ENCODE results near the gene EXOC4.

The EXOC4 gene

GRCh38 chr7:133796782-133797745 is 544.2 kb downstream of the EXOC4 start:
- Histone ChIP-seq H3K4me1 (ENCODE audit: control insufficient read depth in 2 of 2, insufficient read depth in 1 of 2, low read depth in 1 of 2, low read length in 2 of 2) (no peaks in the 10 kb centered on the region), H3K18ac (ENCODE audit: low read length) (no peak overlapping the region), H2AK5ac (ENCODE audit: low read depth, low read length) (no peak overlapping the region), H2BK15ac (ENCODE audit: low read length) (no peak overlapping the region), H2BK5ac (ENCODE audit: low read length) (no peak overlapping the region), H3K27ac (replicated peaks; ENCODE audit: low read length) (no peak overlapping the region), H3K9ac (ENCODE audit: low read depth, low read length, poor library complexity) (no peak overlapping the region), H3K14ac (ENCODE audit: low read length) (no peak overlapping the region), H4K91ac (ENCODE audit: low read depth, low read length, poor library complexity) (no peak overlapping the region), H2BK12ac (ENCODE audit: low read length) (no peak overlapping the region), H3K9me3 (replicated peaks in 1 of 2; ENCODE audit: control insufficient read depth in 2 of 2, insufficient read depth in 1 of 2, low read depth in 1 of 2, low read length in 2 of 2) (no peaks in the 10 kb centered on the region), H2BK120ac (ENCODE audit: low read depth, low read length) (no peak overlapping the region), H3K4me2 (ENCODE audit: insufficient read depth, low read length, poor library complexity, severe bottlenecking) (no peak overlapping the region), H2AFZ (ENCODE audit: low read length) (no peak overlapping the region), H4K8ac (ENCODE audit: low read depth, low read length) (no peak overlapping the region), H3K36me3 (replicated peaks in 1 of 2; ENCODE audit: control insufficient read depth in 2 of 2, insufficient read depth in 2 of 2, low read length in 2 of 2) (no peaks in the 10 kb centered on the region), H3K23ac (ENCODE audit: low read depth, low read length, poor library complexity) (no peak overlapping the region), H3K4me3 (ENCODE audit: low read length in 2 of 2) (no peak overlapping the region), H3K79me1 (ENCODE audit: low read depth, low read length) (no peaks in the 10 kb centered on the region), H3K4ac (ENCODE audit: low read length) (no peak overlapping the region), H3K27me3 (ENCODE audit: control insufficient read depth in 3 of 3, insufficient read depth in 3 of 3, low read depth in 1 of 3, low read length in 3 of 3) (no peaks in the 10 kb centered on the region)
- no CpG with 5 or more reads among the region's 11 CpGs for WGBS, 2 donors (ENCODE audit: extremely low coverage in 2 of 2, insufficient read length in 2 of 2, insufficient replicate concordance in 1 of 2)
- no peak for DNase-seq (ENCODE audit: low spot score)

- Histone ChIP-seq H3K4me3 (ENCODE audit: low read length in 2 of 2) (no peak overlapping the region), H4K91ac (ENCODE audit: low read depth, low read length, poor library complexity) (no peak overlapping the region), H3K27me3 (ENCODE audit: control insufficient read depth in 3 of 3, insufficient read depth in 3 of 3, low read depth in 1 of 3, low read length in 3 of 3) (no peaks in the 10 kb centered on the region), H3K18ac (ENCODE audit: low read length) (no peak overlapping the region), H3K79me1 (ENCODE audit: low read depth, low read length) (no peaks in the 10 kb centered on the region), H3K14ac (ENCODE audit: low read length) (no peak overlapping the region), H3K4ac (ENCODE audit: low read length) (no peak overlapping the region), H2AK5ac (ENCODE audit: low read depth, low read length) (no peak overlapping the region), H3K23ac (ENCODE audit: low read depth, low read length, poor library complexity) (no peak overlapping the region), H2BK120ac (ENCODE audit: low read depth, low read length) (no peak overlapping the region), H3K36me3 (replicated peaks in 1 of 2; ENCODE audit: control insufficient read depth in 2 of 2, insufficient read depth in 2 of 2, low read length in 2 of 2) (no peaks in the 10 kb centered on the region), H2BK12ac (ENCODE audit: low read length) (no peak overlapping the region), H2BK15ac (ENCODE audit: low read length) (no peak overlapping the region), H3K27ac (replicated peaks; ENCODE audit: low read length) (no peak overlapping the region), H3K4me1 (ENCODE audit: control insufficient read depth in 2 of 2, insufficient read depth in 1 of 2, low read depth in 1 of 2, low read length in 2 of 2) (no peaks in the 10 kb centered on the region), H2AFZ (ENCODE audit: low read length) (no peak overlapping the region), H3K4me2 (ENCODE audit: insufficient read depth, low read length, poor library complexity, severe bottlenecking) (no peak overlapping the region), H3K9ac (ENCODE audit: low read depth, low read length, poor library complexity) (no peak overlapping the region), H2BK5ac (ENCODE audit: low read length) (no peak overlapping the region), H4K8ac (ENCODE audit: low read depth, low read length) (no peak overlapping the region), H3K9me3 (replicated peaks in 1 of 2; ENCODE audit: control insufficient read depth in 2 of 2, insufficient read depth in 1 of 2, low read depth in 1 of 2, low read length in 2 of 2) (no peaks in the 10 kb centered on the region)
- no peak for DNase-seq (ENCODE audit: low spot score)
- no CpG with 5 or more reads among the region's 3 CpGs for WGBS, 2 donors (ENCODE audit: extremely low coverage in 2 of 2, insufficient read length in 2 of 2, insufficient replicate concordance in 1 of 2)
Observed at GRCh38 chr7:133797818-133798520, 545.1 kb downstream of the EXOC4 start.

GRCh38 chr7:133801341-133801740 is 548.5 kb downstream of the EXOC4 start:
- H3K79me1 ChIP-seq (ENCODE audit: low read depth, low read length): no peaks in the 10 kb centered on the region
- H3K9ac ChIP-seq (ENCODE audit: low read depth, low read length, poor library complexity): no peak overlapping the region
- no peak overlapping the region for H2BK5ac ChIP-seq (ENCODE audit: low read length)
- H3K27me3 ChIP-seq (ENCODE audit: control insufficient read depth in 3 of 3, insufficient read depth in 3 of 3, low read depth in 1 of 3, low read length in 3 of 3): no peaks in the 10 kb centered on the region
- DNase-seq (ENCODE audit: low spot score): no peak
- H3K36me3 ChIP-seq (replicated peaks in 1 of 2; ENCODE audit: control insufficient read depth in 2 of 2, insufficient read depth in 2 of 2, low read length in 2 of 2): no peaks in the 10 kb centered on the region
- H4K91ac ChIP-seq (ENCODE audit: low read depth, low read length, poor library complexity): no peak overlapping the region
- no peak overlapping the region for H2AK5ac ChIP-seq (ENCODE audit: low read depth, low read length)
- H3K27ac ChIP-seq (replicated peaks; ENCODE audit: low read length): no peak overlapping the region
- H3K4me3 ChIP-seq (ENCODE audit: low read length in 2 of 2): no peak overlapping the region
- H3K23ac ChIP-seq (ENCODE audit: low read depth, low read length, poor library complexity): no peak overlapping the region
- no peak overlapping the region for H3K4me2 ChIP-seq (ENCODE audit: insufficient read depth, low read length, poor library complexity, severe bottlenecking)
- no peak overlapping the region for H2BK15ac ChIP-seq (ENCODE audit: low read length)
- no peak overlapping the region for H4K8ac ChIP-seq (ENCODE audit: low read depth, low read length)
- H3K14ac ChIP-seq (ENCODE audit: low read length): no peak overlapping the region
- no peak overlapping the region for H3K4ac ChIP-seq (ENCODE audit: low read length)
- no peak overlapping the region for H3K18ac ChIP-seq (ENCODE audit: low read length)
- H2AFZ ChIP-seq (ENCODE audit: low read length): no peak overlapping the region
- no peaks in the 10 kb centered on the region for H3K4me1 ChIP-seq (ENCODE audit: control insufficient read depth in 2 of 2, insufficient read depth in 1 of 2, low read depth in 1 of 2, low read length in 2 of 2)
- H3K9me3 ChIP-seq (replicated peaks in 1 of 2; ENCODE audit: control insufficient read depth in 2 of 2, insufficient read depth in 1 of 2, low read depth in 1 of 2, low read length in 2 of 2): no peaks in the 10 kb centered on the region
- WGBS, 2 donors (ENCODE audit: extremely low coverage in 2 of 2, insufficient read length in 2 of 2, insufficient replicate concordance in 1 of 2): no CpG with 5 or more reads among the region's 6 CpGs
- no peak overlapping the region for H2BK12ac ChIP-seq (ENCODE audit: low read length)
- no peak overlapping the region for H2BK120ac ChIP-seq (ENCODE audit: low read depth, low read length)

- Histone ChIP-seq H3K18ac (ENCODE audit: low read length) (no peak overlapping the region), H4K8ac (ENCODE audit: low read depth, low read length) (no peak overlapping the region), H3K4ac (ENCODE audit: low read length) (no peak overlapping the region), H4K91ac (ENCODE audit: low read depth, low read length, poor library complexity) (no peak overlapping the region), H2BK5ac (ENCODE audit: low read length) (no peak overlapping the region), H3K4me2 (ENCODE audit: insufficient read depth, low read length, poor library complexity, severe bottlenecking) (no peak overlapping the region), H3K9me3 (replicated peaks in 1 of 2; ENCODE audit: control insufficient read depth in 2 of 2, insufficient read depth in 1 of 2, low read depth in 1 of 2, low read length in 2 of 2) (no peaks in the 10 kb centered on the region), H2BK12ac (ENCODE audit: low read length) (no peak overlapping the region), H3K9ac (ENCODE audit: low read depth, low read length, poor library complexity) (no peak overlapping the region), H3K79me1 (ENCODE audit: low read depth, low read length) (no peaks in the 10 kb centered on the region), H2AK5ac (ENCODE audit: low read depth, low read length) (no peak overlapping the region), H3K36me3 (replicated peaks in 1 of 2; ENCODE audit: control insufficient read depth in 2 of 2, insufficient read depth in 2 of 2, low read length in 2 of 2) (no peaks in the 10 kb centered on the region), H3K4me3 (ENCODE audit: low read length in 2 of 2) (no peak overlapping the region), H3K27me3 (ENCODE audit: control insufficient read depth in 3 of 3, insufficient read depth in 3 of 3, low read depth in 1 of 3, low read length in 3 of 3) (no peaks in the 10 kb centered on the region), H3K4me1 (ENCODE audit: control insufficient read depth in 2 of 2, insufficient read depth in 1 of 2, low read depth in 1 of 2, low read length in 2 of 2) (no peaks in the 10 kb centered on the region), H2AFZ (ENCODE audit: low read length) (no peak overlapping the region), H3K23ac (ENCODE audit: low read depth, low read length, poor library complexity) (no peak overlapping the region), H2BK120ac (ENCODE audit: low read depth, low read length) (no peak overlapping the region), H3K27ac (replicated peaks; ENCODE audit: low read length) (no peak overlapping the region), H2BK15ac (ENCODE audit: low read length) (no peak overlapping the region), H3K14ac (ENCODE audit: low read length) (no peak overlapping the region)
- DNase-seq (ENCODE audit: low spot score): no peak
- no CpG with 5 or more reads among the region's 1 CpG for WGBS, 2 donors (ENCODE audit: extremely low coverage in 2 of 2, insufficient read length in 2 of 2, insufficient replicate concordance in 1 of 2)
Observed at GRCh38 chr7:133804127-133804526, 551.2 kb downstream of the EXOC4 start.
